Activated gamma-delta T cell treated with Interleukin-2 at 50 U/mL for 16 hours (primary cell): Measurements from ENCODE around the gene H3-3A.
A peak's percentile ranks its signal among the peaks of the same experiment; 100 is the strongest.

Experiments used
- DNase-seq: peaks from one replicate; pipeline ENCODE4 v3.0.0-alpha.2; 2020

Gene H3-3A

DNA sequence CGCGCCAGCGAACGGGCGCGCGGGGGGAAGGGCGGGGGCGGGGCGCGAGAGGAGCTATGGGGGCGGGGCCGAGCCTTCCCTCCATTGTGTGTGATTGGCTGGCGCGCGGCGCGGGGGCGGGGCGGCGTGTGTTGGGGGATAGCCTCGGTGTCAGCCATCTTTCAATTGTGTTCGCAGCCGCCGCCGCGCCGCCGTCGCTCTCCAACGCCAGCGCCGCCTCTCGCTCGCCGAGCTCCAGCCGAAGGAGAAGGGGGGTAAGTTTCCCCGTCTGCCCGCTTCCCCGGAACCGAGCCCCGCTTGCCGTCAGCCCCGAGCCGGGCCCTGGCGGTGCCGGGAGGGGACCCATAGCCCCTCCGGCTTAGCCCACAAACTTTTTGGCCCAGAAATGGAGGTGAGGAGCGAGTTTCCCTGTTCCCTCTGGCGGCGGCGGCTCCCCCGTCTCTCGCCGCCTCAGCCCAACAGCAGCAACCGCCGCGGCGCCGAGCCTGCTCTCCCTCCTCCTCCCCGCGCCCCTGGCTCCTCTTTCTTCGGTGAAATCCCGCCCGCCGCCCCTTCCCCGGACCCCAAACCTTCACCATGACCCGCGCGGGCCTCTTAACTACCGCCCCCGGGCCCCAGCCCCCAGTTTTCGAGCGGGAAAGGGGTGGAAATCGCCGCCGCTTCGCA lies at the start of gene H3-3A:
Gene H3-3A (plus strand): TSS at position 159 of the 666 bp plus-strand sequence. CDS start 1,636 bp downstream, outside the sequence.
- peak; percentile 99 for DNase-seq

DNA sequence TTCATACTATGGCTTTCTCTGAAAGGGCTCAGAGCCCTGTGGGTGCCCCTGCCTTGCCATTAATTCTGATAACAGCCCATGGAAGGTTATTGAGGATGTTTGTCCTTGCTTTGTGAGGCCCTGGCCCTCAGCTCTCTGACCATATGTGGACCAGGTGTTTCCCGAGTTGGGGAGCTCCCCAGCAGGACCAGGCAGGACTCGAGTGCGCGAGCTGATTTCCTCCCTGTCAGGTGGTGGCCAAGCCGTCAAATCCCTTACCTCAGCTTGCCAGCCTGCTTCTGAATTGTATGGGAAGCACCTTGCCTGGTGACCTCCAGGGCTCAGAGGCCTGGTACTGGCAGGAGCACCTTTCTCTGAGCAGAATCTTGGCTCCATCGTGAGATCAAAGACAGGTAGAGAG lies 45.4 kb upstream of the H3-3A start:
- no peak for DNase-seq

DNA sequence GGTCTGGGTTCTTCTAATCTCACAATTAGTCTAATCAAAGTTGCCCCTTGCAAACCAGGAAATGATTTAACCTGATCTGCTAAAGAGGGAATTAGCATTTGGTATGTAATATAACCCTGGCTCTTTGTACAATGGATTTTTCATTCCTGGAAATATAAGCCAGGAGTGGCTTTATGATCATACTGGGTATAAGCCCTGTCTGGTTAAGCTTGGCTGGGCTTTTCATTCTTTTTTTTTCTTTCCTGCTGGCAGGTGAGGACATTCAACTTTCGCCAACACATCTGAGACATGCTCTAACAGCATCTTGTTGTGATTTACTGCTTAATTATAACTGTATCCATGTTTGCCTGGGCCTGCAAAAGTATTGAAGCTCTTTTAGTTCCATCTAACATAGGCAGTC lies 42.9 kb upstream of the H3-3A start:
- no peak for DNase-seq

DNA sequence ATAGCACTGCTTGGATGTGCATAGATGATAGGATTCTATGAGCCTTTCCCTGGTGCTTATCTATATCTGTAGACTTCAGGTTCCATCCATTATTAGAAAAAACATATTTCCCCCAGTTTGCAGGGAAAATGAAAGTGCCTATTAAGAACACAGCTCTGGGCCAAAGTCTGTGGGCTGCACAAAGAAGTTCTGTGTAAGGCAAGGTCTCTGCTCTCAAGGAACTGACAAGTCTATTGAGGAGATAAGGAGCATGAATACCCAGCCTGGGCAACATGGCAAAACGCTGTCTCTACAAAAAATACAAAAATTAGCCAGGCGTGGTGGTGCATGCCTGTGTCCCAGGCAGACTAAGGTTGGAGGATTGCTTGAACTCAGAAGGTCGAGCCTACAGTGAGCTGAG lies 41.1 kb upstream of the H3-3A start:
- no peak for DNase-seq

DNA sequence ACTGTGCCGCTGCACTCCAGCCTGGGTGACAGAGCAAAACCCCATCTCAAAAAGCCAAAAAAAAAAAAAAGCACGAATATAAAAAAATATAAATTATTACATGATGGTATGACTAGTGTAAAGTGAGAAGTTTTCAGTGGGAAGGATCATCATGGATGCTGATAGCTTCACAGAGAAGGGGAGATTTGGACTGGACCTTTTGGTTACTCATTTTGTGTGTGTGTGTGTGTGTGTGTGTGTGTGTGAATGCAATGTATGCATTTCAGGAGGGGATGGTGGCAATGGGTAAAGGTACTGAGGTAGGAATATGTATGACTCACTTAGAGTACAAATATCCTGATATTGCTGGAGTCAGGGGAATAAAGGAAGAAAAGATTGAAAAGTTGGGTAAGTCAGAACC lies 40.7 kb upstream of the H3-3A start:
- DNase-seq = no peak

DNA sequence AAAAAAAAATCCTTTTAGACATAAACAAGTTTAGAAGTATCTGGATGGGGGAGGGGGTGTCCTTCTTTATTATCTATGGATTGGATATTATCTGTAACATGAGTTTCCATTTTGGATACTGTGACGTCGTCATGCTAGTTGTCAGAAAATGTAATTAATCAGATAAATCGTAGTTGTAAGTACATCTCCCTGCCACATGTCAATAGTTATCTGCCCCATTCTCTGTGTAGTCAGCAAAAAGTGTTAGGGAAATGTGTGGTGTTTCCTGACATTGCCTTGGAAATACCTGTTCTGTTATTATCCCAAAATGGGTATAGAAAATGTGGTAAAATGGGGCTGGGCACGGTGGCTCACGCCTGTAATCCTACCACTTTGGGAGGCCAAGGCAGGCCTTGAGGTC lies 38.8 kb upstream of the H3-3A start:
- DNase-seq = no peak

DNA sequence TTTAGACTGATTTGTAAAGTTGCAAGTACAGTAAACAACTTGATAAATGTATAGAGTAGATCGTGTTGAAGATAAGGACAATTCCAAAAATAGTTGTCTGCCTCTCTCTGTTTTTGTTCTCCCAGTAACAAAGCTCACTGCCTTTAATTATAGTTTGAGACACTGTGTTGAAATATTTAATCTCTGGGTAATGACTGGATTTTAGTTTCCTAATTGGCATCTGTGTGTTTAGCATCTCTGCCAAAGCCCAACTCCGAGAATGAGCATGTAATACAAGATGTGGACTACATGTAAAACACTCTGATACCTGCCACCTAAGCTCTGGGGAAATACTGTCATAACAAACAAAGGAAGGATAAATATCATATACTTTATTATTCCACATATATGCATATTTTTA lies 35.7 kb upstream of the H3-3A start:
- no peak for DNase-seq

DNA sequence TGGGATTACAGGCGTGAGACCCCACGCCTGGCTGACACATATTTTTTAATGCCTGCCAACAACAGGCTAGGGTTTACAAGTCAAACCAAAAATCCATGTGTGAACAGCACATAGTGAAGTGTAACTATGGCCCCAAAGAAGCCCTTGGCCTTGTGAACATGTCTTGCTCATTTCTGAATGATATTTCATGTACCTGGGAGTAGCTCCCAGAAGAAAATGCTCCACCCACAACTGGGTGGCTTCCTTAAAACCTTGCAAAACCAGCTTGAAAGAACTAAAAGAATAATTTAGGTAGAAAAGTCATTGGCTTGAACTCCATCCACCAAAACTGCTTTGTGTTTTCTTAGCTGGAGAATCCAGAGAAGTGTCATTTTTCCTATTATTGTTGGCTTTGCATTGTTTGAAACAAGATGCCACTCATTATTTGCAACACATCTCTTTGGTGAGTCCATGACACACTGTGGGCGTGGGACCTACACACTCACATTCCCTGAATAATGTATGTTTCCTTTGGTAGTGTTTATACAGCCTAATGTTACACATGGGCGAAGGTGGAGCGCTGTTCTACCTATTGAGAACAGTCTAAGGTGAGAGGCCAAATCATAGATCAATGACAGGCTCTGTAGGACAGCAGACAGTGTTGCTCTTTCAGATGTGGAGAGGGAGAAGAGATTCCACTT lies 34.8 kb upstream of the H3-3A start:
- no peak for DNase-seq

DNA sequence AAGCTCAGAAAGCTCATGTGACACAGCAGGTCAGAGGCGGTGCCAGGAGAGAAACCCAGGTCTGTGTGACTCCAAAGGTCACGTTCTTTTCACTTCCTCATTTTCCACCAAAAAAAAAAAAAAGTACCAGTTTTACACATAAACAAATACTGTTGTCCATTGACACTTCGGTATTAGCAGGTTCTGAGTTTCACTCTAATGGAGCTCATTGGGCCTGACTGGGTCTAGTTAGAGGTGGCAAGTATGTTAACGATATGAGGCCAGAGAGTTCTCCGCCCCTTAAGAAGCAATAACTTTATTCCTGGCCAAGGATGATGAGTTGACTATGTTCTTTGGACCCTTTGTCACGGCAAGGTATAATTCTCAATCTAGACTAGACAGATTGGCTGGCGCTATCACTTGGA lies 33.4 kb upstream of the H3-3A start:
- no peak for DNase-seq

DNA sequence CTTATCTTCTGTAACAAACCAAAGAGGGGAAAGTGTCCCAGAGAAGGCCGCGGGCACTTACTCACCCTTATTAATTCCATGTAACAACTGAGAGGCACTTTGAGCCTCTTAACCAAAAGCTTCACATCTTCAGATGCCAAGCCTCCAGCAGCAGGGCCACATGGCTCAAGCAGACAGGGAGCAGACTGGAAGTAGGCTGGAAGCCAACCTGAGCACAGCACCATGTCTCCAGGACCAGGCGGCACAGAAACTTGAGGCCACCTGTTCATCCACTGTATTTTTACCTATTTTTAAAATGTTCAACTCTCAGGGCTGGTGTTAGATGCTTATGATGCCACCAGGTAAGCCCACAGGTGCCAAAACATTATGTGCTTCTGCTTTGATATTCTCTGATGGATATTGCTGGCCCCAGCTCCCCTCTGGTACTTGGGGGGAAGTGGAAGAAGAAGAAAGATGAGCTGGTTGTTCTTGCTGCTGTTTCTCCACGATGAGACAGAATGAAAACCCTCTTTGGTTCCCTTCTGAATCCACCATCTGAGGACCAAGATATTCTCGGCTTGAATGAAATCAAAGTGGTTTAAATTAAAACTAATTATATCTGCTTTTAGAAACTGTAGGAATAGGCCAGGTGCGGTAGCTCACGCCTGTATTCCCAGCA lies 32.8 kb upstream of the H3-3A start:
- DNase-seq = no peak

DNA sequence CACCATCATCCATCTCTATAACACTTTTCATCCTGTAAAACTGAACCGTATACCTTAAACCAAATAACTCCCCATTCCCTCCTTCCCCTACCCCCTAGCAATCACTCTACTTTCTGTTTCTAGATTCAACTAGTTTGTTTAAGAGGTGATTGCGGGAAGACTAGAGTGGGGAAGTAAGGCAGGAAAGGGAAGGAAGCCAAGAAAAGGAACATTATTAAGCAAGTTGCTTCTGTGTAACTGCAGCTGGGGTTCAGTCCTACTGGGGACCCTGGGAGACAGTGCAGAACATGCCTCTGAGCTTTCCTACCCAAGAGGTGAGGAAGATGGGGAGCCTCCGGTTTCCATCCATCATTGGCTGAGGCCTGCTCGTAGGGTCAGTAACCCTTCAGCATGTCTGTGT lies 28.9 kb upstream of the H3-3A start:
- no peak for DNase-seq

DNA sequence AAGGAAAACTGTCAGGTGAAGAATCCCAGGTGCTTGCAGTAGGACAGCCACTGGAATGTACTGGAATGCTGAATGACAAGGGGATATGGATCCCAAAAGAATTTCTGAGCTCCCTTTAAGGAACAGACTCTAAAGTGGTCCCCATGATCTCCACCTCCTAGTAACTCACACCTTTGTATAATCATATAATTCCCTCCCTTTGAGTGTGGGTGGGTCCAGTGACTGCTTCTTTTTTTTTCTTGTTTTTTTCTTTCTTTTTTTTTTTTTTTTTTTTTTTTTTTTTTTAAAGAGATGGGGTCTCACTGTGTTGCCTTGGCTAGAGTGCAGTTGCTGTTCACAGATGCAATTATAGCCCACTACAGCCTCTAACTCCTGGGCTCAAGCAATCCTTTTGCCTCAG lies 28.5 kb upstream of the H3-3A start:
- DNase-seq = no peak

DNA sequence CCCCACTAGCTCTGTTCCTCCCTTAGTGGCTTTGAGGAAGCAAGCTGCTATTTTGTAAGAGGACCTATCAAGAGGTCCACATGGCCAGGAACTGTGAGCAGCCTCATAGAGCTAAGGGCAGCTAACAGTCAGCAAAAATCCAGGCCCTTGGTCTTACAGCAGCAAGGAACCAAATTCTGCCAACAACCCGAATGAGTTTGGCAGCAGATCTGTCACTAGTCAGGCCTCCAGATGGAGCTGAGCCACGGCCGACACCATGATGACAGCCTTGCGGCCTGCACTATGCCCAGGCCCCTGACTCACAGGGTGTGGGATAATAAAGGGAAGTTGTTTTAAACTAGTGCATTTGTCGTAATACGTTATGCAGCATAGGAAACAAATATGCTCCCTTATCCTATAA lies 28.0 kb upstream of the H3-3A start:
- no peak for DNase-seq

DNA sequence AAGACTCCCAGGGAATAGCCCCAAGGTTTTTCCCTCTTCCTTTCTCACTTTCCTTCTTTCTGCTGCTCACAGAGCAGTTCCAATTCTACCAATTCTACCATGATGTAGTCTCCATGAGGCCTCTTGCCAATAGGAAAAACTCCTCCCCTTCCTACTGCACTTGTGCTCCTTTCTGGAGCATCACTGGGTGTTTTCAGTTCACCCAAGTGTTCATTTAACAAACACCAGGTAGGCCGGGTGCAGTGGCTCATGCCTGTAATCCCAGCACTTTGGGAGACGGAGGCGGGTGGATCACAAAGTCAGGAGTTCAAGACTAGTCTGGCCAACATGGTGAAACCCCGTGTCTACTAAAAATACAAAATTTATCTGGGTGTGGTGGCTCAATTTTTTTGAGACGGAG lies 26.6 kb upstream of the H3-3A start:
- no peak for DNase-seq

DNA sequence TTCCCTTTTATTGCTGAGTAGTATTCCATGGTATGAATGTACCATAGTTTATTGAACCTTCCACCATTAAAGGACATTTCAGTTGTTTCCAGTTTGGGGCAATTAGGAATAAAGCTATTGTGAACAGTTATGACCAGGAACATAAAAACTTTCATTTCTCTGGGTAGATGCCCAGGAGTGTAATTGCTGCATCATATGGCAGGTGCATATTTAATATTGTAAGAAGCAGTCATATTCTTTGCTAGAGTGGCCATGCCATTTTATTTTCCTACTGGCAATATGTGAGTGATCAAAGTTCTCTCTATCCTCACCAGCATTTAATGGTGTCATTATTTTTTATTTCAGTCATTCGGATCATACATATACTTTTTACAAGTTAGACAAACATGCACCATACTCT lies 23.9 kb upstream of the H3-3A start:
- no peak for DNase-seq

DNA sequence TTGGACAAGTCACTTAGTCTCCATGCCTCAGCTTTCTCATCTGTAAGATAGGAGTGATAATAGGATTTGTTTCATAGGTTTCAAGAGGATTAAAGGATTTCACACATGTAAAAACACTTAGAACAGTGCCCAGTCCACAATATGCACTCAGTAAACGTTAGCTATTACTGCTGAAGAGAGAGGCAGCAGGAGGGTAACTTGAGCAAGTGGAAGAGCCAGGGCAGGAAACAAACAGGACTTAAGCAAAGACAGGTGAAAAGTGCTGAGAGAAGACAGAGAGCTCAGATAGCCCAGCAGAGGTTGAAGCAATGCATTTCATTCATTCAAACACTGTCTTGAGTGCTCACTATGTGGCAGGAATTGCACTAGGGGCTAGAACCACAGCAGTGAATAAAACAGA lies 21.1 kb upstream of the H3-3A start:
- DNase-seq = no peak

DNA sequence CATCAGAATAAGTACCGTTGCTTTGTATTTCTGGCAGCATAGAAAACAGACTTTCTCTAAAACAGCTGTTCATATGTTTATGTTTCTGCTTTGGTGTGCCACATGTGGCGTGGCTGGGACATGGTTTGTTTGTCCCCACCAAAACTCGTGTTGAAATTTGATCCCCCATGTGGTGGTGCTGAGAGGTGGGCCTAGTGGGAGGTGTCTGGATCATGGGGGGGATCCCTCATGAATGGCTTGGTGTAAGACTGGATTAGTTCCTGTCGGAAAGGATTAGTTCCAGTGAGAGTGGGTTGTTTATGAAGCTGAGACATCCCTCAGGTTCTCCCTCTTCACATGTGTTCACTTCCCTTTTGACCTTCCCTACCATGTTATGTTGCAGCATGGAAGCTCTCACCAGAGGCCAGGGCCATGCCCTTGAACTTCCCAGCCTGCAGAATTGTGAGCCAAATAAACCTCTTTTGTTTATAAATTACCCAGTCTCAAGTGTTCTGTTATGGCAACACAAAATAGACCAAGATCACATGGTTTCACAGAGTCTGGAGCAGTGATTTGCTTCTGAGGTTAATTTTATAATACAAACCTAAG lies 17.9 kb upstream of the H3-3A start:
- DNase-seq = no peak

DNA sequence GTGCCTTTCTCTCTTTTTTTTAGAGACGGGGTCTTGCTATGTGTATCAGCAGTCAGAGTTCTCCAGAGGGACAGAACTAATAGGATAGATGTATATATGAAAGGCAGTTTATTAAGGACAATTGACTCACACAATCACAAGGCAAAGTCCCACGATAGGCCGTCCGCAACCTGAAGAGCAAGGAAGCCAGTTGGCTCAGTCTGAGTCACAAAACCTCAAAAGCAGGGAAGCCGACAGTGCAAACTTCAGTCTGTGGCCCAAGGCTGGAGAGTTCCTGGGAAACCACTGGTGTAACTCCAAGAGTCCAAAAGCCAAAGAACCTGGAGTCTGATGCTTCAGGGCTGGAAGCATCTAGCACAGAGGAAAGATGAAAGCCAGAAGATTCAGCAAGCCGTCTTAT lies 16.3 kb upstream of the H3-3A start:
- no peak for DNase-seq

DNA sequence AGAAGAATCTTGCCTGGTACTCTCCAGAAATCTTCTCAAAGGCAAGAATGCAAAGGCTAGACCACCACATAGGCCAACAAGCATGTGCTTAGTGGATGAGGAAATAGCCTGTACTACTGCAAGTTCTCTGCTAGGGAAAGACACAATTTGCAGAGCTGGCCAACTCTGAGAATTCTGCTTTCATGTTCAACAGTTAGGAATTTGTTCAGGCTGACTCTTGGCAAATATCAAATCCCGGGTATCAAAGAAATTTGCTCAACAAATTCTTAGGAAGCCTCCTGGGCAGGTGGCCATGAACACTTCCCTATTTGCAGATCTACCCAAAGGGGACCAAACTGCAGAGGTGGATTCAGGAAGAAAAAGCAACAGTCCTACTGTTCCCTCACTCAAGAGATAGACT lies 15.0 kb upstream of the H3-3A start:
- no peak for DNase-seq

DNA sequence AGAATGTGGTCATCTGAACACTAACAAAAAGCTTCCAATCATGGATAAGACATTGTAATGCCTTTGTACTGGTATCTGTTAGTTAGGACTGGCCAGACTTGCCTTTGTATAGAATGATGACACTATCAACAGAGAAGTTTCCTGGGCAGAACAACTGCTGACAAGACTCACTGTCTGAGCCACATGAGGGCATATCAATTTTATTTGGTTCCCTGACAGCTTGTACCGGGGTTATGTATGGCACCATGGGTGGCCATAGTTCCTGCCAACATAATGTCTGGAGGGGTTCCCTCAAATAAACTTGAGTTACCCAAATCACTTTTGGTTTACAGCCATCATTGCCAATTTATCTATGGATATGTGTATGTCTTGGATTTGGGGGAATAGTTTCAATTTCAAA lies 13.6 kb upstream of the H3-3A start:
- DNase-seq = no peak

DNA sequence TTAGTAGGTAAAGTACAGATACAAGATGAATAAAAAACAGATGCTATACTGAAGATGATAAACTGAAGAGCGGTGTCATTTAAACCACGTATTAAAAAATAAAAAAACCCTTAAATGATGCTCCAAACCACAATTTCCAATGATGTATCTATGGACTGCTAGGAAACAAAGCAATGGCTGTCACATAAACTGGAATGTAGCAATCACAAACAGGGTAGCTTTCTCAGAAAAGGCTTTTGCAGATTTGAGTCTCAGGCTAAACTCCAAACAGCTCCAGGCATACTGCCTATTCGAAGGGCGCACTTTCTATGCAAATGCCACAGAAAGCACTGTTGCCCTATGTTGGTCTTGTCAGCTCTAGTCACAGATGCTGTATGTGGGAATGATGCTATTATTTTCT lies 12.4 kb upstream of the H3-3A start:
- no peak for DNase-seq

DNA sequence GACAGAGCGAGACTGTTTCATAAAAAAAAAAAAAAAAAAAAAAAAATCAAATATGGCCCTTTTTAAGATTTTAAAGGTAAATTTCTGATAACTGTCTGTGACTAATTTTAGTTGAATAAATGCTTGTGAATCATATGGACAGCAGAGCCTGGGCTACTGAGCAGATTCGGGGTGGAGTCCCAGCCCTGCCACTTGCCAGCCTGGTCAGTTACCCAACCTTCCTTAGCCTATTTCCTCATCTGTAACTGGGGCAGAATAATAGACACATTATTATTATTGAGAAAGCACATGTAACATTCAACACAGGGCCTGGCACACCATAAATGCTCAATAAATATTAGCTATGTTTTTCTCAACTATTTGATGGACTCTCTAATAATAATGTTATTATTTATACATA lies 11.2 kb upstream of the H3-3A start:
- no peak for DNase-seq

DNA sequence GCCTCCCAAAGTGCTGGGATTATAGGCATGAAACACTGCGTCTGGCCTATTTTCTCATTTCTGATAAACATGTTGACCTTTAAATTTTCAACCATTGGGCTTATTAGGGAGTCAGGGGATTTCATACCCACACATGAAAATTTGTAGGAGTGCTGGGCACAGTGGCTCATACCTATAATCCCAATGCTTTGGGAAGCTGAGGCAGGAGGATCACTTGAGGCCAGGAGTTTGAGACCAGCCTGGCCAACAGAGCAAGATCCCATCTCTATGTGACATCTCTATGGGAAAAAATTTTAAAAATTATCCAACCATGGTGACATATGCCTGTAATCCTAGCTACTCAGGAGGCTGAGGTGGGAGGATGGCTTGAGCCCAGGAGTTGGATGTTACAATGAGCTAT lies 10.5 kb upstream of the H3-3A start:
- DNase-seq = no peak
